Neuron (in vitro differentiated cells): Measurements from ENCODE around the gene CCL5.
"Not testable (repeated sequence)": the region's sequence is repeated elsewhere in the genome, so short reads cannot be mapped to it uniquely, and the experiment has no call there.

Source experiments
- H2AFZ ChIP-seq: one replicate; pipeline ENCODE4 v1.6.1; 2013; ENCODE audit warnings: low read depth, mild to moderate bottlenecking, inconsistent platforms, low read length, moderate library complexity
- H3K27me3 ChIP-seq: one replicate; pipeline ENCODE4 v1.6.1; 2013; ENCODE audit warnings: low read length; ENCODE audit not compliant: insufficient read depth
- H3K36me3 ChIP-seq: one replicate; pipeline ENCODE4 v1.6.1; 2013; ENCODE audit warnings: low read length; ENCODE audit not compliant: insufficient read depth
- H3K4me1 ChIP-seq: one replicate; pipeline ENCODE4 v1.6.1; 2013; ENCODE audit warnings: low read length; ENCODE audit not compliant: insufficient read depth
- H3K4me3 ChIP-seq: 2 replicates; pipeline ENCODE4 v1.5.1; 2013; ENCODE audit warnings: mild to moderate bottlenecking, low read length, moderate library complexity
- H3K9me3 ChIP-seq: one replicate; pipeline ENCODE4 v1.6.1; 2013; ENCODE audit warnings: low read length

Gene CCL5

DNA sequence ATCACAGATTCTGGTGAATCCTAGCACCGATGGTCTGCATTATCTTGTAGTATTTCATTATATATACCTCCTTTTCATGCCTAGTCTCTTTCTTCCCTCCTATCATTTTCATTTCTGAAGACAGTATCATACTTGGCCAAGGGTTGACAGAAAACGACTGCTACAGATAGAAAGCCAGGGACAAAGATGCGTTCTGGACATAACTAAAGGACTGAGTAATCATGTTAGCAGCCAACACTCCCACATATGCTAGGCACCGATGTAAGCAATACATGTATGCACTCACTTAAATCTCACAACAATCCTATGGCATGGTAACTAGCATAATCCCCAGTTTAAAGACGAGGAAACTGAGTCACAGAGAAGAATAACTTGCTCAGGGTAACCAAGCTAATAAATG lies 27.5 kb upstream of the CCL5 start:
- Histone ChIP-seq H3K36me3 (no peaks in the 10 kb centered on the region), H3K9me3 (no peaks in the 10 kb centered on the region), H3K4me1 (no peaks in the 10 kb centered on the region)

DNA sequence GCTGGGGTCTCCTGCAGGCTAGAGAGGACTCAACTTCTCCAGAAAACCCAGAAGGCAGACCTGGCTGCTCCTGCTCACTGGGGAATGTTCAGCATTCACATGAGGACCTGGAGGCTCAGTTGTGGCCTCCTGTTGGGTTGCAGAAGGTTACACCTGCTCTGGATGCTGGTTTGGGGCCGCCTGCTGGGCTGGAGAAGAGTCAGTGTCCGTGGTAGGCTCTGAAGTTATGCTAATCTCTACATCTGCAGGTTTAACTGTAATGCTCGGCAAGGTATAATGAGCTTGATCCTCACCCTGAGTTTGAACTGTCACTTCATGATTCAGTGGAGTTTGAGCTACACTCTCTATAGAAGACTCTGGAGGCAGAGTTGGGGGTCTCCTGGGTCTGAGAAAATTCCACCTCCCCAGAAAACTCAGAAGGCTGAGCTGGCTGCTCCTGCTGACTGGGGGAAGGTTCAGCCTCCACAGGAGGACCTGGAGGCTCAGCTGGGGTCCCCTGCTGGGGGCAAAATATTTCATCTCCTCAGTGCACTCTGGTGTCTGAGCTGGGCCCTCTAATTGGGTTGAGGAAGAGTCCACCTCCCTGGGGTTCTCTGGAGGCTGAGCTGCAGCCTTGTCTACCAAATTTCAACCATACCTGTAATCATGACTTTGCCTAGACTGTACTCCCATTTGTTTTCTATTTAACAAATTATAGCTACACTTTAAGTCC lies 26.9 kb upstream of the CCL5 start:
- Histone ChIP-seq H3K4me1 (no peaks in the 10 kb centered on the region), H3K4me3 (no peak overlapping the region), H2AFZ (no peak overlapping the region), H3K27me3 (no peaks in the 10 kb centered on the region), H3K9me3 (no peaks in the 10 kb centered on the region), H3K36me3 (no peaks in the 10 kb centered on the region)

More for the DNA sequence above, 27.5 kb upstream of the CCL5 start:
- Histone ChIP-seq H3K4me3 (no peak overlapping the region), H2AFZ (no peak overlapping the region), H3K27me3 (no peaks in the 10 kb centered on the region)

DNA sequence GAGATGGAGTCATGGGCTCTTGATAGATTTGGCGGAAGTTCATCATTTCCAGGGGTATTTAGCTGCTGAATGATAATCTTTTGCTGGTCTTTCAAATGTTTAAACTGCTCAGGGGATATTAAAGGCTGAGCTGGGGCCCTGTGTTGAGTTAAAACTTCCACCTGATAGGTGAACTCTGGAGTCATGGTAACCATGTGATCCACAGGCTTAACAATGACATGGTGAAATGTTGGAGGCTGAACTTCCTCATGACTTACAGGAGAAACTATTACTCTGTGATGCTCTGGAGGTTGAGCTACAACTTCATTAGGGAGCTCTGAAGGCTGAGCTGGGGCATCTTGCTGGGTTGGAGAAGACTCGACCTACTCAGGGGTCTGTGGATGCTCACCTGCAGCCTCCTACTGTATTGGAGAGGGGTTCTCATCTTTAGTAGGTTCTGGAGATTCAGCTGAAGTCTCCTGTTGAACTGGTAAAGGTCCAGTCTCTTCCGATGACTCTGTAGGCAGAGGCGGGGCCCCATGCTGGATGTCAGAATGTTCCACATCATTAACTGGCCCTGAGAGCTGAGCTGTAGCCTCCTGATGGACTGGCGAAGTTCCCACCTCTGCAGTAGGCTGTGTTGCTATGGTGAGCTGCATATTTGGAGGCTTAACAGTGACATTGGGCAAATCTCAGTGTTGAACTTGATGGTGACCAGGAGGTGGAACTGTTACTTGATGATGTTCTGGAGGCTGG lies 26.2 kb upstream of the CCL5 start:
- Histone ChIP-seq H3K4me3 (no peak overlapping the region), H3K36me3 (no peaks in the 10 kb centered on the region), H2AFZ (no peak overlapping the region), H3K27me3 (no peaks in the 10 kb centered on the region), H3K4me1 (no peaks in the 10 kb centered on the region), H3K9me3 (no peaks in the 10 kb centered on the region)

GRCh38 chr17:35903451-35903850 lies 23.3 kb upstream of the CCL5 start:
- no peaks in the 10 kb centered on the region for H3K36me3 ChIP-seq
- no peaks in the 10 kb centered on the region for H3K9me3 ChIP-seq
- no peak overlapping the region for H2AFZ ChIP-seq
- H3K4me3 ChIP-seq: no peak overlapping the region
- no peaks in the 10 kb centered on the region for H3K27me3 ChIP-seq
- no peaks in the 10 kb centered on the region for H3K4me1 ChIP-seq

DNA sequence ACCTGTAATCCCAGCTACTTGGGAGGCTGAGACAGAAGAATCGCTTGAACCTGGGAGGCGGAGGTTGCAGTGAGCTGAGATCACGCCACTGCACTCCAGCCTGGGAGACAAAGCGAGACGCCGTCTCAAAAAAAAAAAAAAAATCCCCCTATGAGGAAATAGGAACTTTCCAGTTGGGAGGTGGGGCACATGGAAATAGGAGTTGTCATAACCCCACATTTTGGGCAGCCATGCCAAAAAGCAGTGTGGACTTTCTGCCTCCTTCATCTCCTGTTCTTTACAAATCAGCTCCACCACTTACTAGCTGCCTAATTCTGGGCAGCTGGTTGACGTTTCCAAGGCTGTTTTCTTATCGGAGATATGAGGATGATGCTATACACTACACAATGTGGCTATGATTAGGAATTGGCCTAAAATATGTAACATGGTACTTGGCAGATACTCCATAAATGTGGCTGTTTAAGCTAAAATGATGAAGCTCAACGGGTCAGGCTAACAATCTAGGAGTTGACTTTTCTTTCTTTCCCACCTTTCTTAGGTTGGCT lies 21.5 kb upstream of the CCL5 start:
- Histone ChIP-seq H3K4me3 (no peak overlapping the region), H3K4me1 (no peaks in the 10 kb centered on the region), H2AFZ (no peak overlapping the region), H3K9me3 (no peaks in the 10 kb centered on the region), H3K27me3 (no peaks in the 10 kb centered on the region), H3K36me3 (no peaks in the 10 kb centered on the region)

- H3K36me3 ChIP-seq: no peaks in the 10 kb centered on the region
- H3K4me1 ChIP-seq: no peaks in the 10 kb centered on the region
- H3K9me3 ChIP-seq: no peaks in the 10 kb centered on the region
- no peak overlapping the region for H2AFZ ChIP-seq
- no peaks in the 10 kb centered on the region for H3K27me3 ChIP-seq
- no peak overlapping the region for H3K4me3 ChIP-seq
These were observed 20.7 kb upstream of the CCL5 start for GRCh38 chr17:35900708-35901480.

GRCh38 chr17:35900280-35900679 lies 20.1 kb upstream of the CCL5 start:
- Histone ChIP-seq H3K9me3 (no peaks in the 10 kb centered on the region), H3K4me3 (no peak overlapping the region), H3K4me1 (no peaks in the 10 kb centered on the region), H3K27me3 (no peaks in the 10 kb centered on the region), H2AFZ (no peak overlapping the region), H3K36me3 (no peaks in the 10 kb centered on the region)

GRCh38 chr17:35898283-35899070 lies 18.3 kb upstream of the CCL5 start:
- H3K4me3 ChIP-seq: no peak overlapping the region
- no peaks in the 10 kb centered on the region for H3K9me3 ChIP-seq
- no peaks in the 10 kb centered on the region for H3K4me1 ChIP-seq
- H3K36me3 ChIP-seq: no peaks in the 10 kb centered on the region
- H2AFZ ChIP-seq: no peak overlapping the region
- H3K27me3 ChIP-seq: no peaks in the 10 kb centered on the region

GRCh38 chr17:35897772-35898171 lies 17.6 kb upstream of the CCL5 start:
- not testable (repeated sequence) for H3K9me3 ChIP-seq, H3K36me3 ChIP-seq, H3K27me3 ChIP-seq, H3K4me3 ChIP-seq, H3K4me1 ChIP-seq, H2AFZ ChIP-seq

DNA sequence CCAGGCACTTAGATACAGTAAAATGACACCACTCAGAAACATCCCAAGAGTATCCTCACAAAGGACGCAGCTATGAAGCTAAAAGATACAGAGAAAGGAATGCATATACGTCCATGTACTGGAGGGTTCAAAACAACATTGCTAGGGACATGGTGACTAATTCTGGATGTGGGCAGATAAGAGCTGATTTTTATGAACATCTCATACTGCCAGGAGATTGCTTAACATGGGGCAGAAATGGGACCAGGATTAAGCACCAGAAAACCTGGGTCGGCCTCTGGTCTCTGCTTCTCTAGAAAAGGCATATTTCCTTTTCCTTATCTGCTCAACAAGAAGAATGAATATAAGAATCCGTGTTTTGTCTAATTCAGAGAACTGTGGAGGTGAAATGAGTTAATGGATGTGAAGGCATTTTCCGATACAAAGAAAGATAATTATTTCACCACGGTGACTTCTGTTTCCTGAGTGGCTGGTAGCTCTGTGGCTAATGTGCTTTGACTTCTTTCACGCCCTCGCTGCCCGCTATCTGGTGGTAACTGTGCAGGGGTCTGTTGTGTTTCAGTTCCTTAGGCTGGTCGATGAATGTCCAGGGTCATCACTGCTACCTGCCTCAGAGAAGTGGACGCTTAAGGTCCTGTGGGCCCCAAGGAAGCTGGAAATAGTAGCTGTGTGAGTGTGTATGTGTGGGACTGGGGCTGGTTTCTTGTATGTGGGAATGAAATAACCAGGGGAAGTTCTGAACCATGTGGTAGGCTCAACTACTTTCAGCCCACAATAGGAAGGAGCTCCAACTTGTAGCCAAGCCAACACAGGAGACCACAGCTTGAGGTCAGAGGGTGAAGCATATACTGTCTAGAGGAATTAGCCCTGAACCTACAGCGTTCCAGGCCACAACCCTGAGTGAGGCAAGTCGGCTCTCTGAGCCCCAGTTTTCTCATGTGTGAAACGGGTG lies 15.8 kb upstream of the CCL5 start:
- no peak overlapping the region for H2AFZ ChIP-seq
- H3K4me3 ChIP-seq: no peak overlapping the region
- no peaks in the 10 kb centered on the region for H3K4me1 ChIP-seq
- H3K36me3 ChIP-seq: no peaks in the 10 kb centered on the region
- H3K9me3 ChIP-seq: no peaks in the 10 kb centered on the region
- no peaks in the 10 kb centered on the region for H3K27me3 ChIP-seq

DNA sequence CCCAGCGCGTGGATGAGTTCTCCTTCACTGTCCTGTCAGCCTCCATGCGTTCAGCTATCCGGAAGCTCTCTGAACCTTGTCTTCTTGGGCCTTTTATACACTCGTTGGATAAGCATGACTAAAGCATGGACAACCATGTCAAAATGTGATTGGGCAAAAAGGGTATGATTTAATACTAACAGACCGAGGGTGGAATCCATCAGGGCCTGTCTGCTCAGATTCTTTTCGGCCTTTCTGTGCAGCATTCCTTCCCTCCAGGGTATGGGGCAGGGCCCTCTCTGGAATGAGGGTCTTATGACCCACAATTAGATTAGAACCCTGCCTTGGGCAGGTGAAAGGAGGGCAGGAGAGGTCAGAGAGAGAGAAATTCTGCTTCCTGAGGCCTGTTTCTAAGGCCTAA lies 14.0 kb upstream of the CCL5 start:
- no peaks in the 10 kb centered on the region for H3K9me3 ChIP-seq
- H3K27me3 ChIP-seq: no peaks in the 10 kb centered on the region
- no peaks in the 10 kb centered on the region for H3K36me3 ChIP-seq
- H3K4me1 ChIP-seq: no peaks in the 10 kb centered on the region
- H2AFZ ChIP-seq: no peak overlapping the region
- no peak overlapping the region for H3K4me3 ChIP-seq

DNA sequence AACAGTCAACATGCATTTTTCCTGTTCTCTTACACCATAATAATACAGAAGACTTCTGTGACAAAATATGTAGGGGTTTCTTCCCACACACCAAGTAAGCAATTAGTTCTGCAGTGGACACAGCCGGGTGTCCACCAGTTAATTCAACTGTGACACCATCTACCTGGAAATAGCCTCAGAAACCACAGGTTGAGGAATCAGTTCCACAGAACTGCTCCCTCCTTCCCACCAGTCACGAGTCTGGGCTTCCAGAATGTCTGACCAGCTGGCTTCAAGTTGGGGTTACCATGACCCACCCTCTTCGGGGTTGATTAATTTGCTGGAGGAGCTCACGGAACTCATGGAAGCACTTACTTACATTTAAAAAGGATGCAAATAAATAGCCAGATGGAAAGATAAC lies 13.6 kb upstream of the CCL5 start:
- no peak overlapping the region for H2AFZ ChIP-seq
- no peaks in the 10 kb centered on the region for H3K27me3 ChIP-seq
- H3K4me1 ChIP-seq: no peaks in the 10 kb centered on the region
- H3K4me3 ChIP-seq: no peak overlapping the region
- no peaks in the 10 kb centered on the region for H3K9me3 ChIP-seq
- H3K36me3 ChIP-seq: no peaks in the 10 kb centered on the region
